ENCODE results near the gene TRIOBP.
"Not testable (repeated sequence)": the region's sequence is repeated elsewhere in the genome, so short reads cannot be mapped to it uniquely, and the experiment has no call there.

The TRIOBP gene

DNA sequence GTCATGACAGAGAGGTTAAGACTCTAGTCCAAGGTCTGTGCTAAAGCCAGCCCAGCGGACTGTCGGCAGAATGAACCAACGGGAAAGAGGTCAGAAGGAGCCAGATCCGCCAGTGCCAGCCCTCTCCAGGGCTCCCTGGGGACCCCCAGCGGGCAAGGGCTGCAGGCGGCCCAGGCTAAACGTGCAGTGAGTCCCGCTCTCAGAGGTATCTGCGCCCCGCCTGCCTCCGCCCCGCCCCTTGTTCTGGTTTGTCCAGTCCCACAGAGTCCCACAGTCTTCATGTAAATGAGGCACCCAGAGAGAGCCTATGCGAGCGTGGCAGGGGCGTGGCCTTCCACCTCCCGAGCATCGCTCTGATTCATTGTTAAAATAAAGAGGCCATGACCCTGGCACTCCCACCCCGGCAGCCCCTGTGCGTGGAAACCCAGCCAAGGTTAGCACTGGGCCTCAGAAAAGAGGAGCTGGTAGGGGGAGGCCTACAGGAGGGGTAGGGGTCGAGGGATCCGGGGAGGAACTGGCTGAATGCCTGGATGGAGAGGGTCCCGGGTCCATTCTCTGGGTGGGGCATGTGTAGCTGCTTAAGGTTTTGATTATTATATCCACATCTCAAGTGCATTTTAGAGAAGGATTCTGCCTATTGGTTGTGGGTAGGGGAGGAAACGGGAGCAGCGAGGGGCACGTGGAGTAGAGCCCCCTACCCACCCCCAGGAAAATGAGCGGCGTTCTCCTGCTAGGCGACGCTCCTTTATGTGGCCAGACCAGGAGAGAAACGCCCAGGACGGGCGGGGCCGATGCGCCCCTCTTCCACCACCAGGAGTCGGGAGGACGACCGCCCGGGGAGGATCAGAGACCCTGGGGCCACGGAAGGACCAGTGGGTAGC lies at the start of gene TRIOBP:
Gene TRIOBP, plus strand, starts transcription at position 392 of the 881 bp plus-strand sequence. CDS start 4,318 bp downstream, outside the sequence.
- peak; percentile 86 to 92 for DNase-seq (ENCODE audit: low read depth in 2 of 2)

GRCh38 chr22:37647317-37647716 lies 49.5 kb upstream of the TRIOBP start:
- DNase-seq (ENCODE audit: low read depth in 2 of 2): no peak

DNA sequence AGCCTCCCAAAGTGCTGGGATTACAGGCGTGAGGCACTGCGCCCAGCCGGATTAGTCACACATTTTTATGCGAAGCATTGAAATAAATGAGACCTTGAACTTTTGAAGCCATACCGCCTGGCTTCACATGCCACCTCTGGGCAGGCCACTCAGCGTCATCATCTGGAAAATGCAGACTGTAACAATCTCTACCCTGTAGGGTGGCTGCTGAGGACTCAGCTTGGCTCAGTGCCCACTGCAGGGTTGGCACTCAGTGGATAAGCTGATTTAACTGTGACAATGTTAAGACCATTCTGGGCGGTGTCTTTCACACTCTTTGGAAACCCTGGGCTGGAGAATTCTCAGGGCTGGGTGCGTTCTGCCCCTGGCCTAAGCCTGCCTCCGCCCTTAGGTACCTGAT lies 48.9 kb upstream of the TRIOBP start:
- DNase-seq (ENCODE audit: low read depth in 2 of 2): no peak

DNA sequence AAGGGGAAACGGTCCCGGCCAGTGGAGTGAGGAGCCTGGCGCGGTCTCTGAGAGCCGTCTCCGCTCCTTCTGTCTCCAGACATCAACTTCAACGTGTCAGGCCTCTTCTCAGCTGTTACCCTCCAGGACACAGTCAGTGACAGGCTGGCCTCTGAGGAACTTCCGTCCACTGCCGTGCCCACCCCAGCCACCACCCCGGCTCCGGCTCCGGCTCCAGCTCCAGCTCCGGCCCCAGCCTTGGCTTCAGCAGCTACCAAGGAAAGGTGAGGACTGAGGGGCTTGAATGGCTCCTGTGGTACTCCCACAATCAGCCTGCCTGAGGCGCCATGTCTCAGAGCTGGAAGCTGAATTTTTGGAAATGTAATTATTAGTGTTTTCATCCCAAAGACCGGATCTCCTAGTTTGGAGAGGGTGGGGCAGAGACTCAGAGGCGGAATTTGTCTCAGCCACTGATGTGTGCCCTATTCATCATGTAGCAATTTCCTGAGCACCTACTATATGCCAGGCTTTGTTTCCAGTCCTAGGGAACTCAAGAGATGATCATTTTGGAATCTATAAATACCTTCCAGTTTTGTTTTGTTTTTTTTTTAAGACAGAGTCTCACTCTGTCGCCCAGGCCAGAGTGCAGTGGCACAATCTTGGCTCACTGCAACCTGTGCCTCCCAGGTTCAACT lies 46.2 kb upstream of the TRIOBP start:
- DNase-seq (ENCODE audit: low read depth in 2 of 2): no peak

DNA sequence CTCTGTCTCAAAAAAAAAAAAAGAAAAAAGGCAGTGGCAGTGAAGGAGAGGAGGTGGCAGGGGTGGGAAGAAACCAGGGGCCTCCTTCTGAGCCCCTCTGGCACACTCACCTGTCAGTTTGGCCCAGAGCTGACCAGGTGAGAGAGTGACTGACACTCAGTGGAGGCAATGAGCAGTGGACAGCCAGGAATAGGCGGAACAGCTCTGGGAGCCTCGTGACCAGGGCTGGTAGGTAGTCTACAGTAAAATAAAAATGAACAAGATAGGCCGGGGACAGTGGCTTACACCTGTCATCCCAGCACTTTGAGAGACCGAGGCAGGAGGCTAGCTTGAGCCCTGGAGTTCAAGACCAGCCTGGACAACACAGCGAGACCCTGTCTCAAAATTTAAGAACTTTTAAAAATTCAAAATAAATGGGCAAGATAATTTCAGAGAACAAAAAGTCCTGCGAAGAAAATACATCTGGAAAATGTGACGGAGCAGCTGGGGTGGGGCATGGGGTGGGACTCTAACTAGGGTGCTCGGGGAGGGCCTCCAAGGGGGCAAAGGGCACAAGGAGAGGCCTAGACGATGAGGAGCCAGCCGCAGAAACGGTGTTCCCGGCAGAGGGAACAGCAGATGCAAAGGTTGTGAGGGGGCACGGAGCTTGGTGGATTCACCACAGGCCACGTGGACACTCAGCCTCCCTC lies 42.1 kb upstream of the TRIOBP start:
- DNase-seq (ENCODE audit: low read depth in 2 of 2): no peak

DNA sequence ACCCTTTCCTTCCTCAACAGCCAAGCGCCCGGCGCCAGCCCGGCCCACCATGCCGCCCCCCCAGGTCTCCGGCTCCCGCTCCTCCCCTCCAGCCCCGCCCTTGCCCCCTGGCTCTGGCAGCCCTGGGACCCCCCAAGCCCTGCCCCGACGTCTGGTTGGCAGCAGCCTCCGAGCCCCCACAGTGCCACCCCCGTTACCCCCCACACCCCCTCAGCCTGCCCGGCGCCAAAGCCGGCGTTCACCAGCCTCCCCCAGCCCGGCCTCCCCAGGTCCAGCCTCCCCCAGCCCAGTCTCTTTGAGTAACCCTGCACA lies 41.6 kb upstream of the TRIOBP start:
- DNase-seq (ENCODE audit: low read depth in 2 of 2): no peak

- not testable (repeated sequence) for DNase-seq (ENCODE audit: low read depth in 2 of 2)
Observed at GRCh38 chr22:37656583-37656982, 40.3 kb upstream of the TRIOBP start.

GRCh38 chr22:37657590-37658132 lies 39.2 kb upstream of the TRIOBP start:
- DNase-seq (ENCODE audit: low read depth in 2 of 2): no peak

- DNase-seq (ENCODE audit: low read depth in 2 of 2): peak; percentile 97
Observed at GRCh38 chr22:37658133-37659065, 38.4 kb upstream of the TRIOBP start, which contains the start of gene PDXP. PDXP (plus strand) TSS chr22:37658723; CDS start chr22:37658783, 60 bp downstream.

GRCh38 chr22:37659066-37659896 lies 37.6 kb upstream of the TRIOBP start:
- DNase-seq (ENCODE audit: low read depth in 2 of 2): no peak

GRCh38 chr22:37659897-37660708 lies 36.7 kb upstream of the TRIOBP start:
- no peak for DNase-seq (ENCODE audit: low read depth in 2 of 2)

- no peak for DNase-seq (ENCODE audit: low read depth in 2 of 2)
Observed at GRCh38 chr22:37660709-37661045, 36.2 kb upstream of the TRIOBP start.

- DNase-seq (ENCODE audit: low read depth in 2 of 2): no peak
Observed at GRCh38 chr22:37661160-37661924, 35.5 kb upstream of the TRIOBP start.

GRCh38 chr22:37662039-37662438 lies 34.8 kb upstream of the TRIOBP start:
- no peak for DNase-seq (ENCODE audit: low read depth in 2 of 2)

- no peak for DNase-seq (ENCODE audit: low read depth in 2 of 2)
Observed at GRCh38 chr22:37663521-37664140, 33.2 kb upstream of the TRIOBP start.

- DNase-seq (ENCODE audit: low read depth in 2 of 2): no peak
Observed at GRCh38 chr22:37664249-37665101, 32.4 kb upstream of the TRIOBP start.

DNA sequence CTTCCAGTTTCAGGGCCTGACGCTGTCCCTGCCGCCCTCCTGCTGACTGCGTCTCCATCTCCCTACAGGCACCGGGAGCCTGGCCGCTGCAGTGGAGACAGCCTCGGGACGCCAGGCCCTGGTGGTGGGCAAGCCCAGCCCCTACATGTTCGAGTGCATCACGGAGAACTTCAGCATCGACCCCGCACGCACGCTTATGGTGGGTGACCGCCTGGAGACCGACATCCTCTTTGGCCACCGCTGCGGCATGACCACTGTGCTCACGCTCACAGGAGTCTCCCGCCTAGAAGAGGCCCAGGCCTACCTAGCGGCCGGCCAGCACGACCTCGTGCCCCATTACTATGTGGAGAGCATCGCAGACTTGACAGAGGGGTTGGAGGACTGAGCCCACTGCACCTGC lies 31.4 kb upstream of the TRIOBP start:
- DNase-seq (ENCODE audit: low read depth in 2 of 2): no peak
